Cardiac muscle cell (in vitro differentiated cells and primary cell): ENCODE results near the gene MISP. TPM values are rescaled to one million over a fixed set of nuclear protein-coding genes. Genes with fewer than 3 reads are reported as not detected.

Experiments used
- DNase-seq, 2 donors: peaks; one replicate each; pipeline versions ENCODE4 v3.0.0 to v3.0.0-alpha.2; 2010 to 2017; ENCODE audit warnings: low read depth in 1 of 2, low spot score in 1 of 2
- H3K27ac ChIP-seq: fragments of 200-600 bp; sonication (generic); 2 replicates; pipeline ENCODE4 v1.5.1; 2016
- H3K27me3 ChIP-seq: fragments of 200-600 bp; sonication (generic); 2 replicates; pipeline ENCODE4 v1.6.0; 2016; ENCODE audit warnings: control low read depth
- H3K36me3 ChIP-seq: fragments of 200-600 bp; sonication (generic); 2 replicates; pipeline ENCODE4 v1.5.1; 2016; ENCODE audit warnings: control low read depth
- H3K4me1 ChIP-seq: fragments of 200-600 bp; sonication (generic); 2 replicates; pipeline ENCODE4 v1.8.1; 2017; ENCODE audit warnings: low read depth, mild to moderate bottlenecking, mixed run types
- H3K4me3 ChIP-seq: fragments of 200-600 bp; sonication (generic); 2 replicates; pipeline ENCODE4 v1.5.1; 2016; ENCODE audit warnings: mild to moderate bottlenecking
- H3K9me3 ChIP-seq: fragments of 200-600 bp; sonication (generic); 2 replicates; pipeline ENCODE4 v1.5.1; 2017; ENCODE audit warnings: low read depth, mild to moderate bottlenecking, control low read depth
- CTCF ChIP-seq: IDR thresholded peaks from 2 replicates; pipeline ENCODE4 v1.5.1; 2012; ENCODE audit warnings: low read depth, mild to moderate bottlenecking, low read length
- polyA plus RNA-seq: library from polyadenylated mRNA; unstranded; fragments of >200 nt; fragmentation: Nextera tagmentation; extraction: Ambion mirVana; gene quantifications from 2 replicates; pipeline ENCODE4 v1.2.1, GENCODE V29; 2016
- total RNA-seq: library from RNA; depleted of rRNA; stranded (reverse); fragments of >200 nt; gene quantifications from 2 replicates; pipeline ENCODE4 v1.2.3, GENCODE V29; 2016

Gene MISP
- total and polyA plus RNA-seq, 2 experiments from 2014 or later = 1.2 TPM; not detected in 1

GRCh38 chr19:812747-813218 lies 61.9 kb downstream of the MISP start:
- Histone ChIP-seq H3K4me1 (no peaks in the 10 kb centered on the region), H3K36me3 (peaks cover 50% of the 10 kb centered on the region), H3K27me3 (no peaks in the 10 kb centered on the region), H3K9me3 (no peaks in the 10 kb centered on the region), H3K4me3 (no peak overlapping the region), H3K27ac (no peak overlapping the region)
- DNase-seq = no peak
- no peak for TF ChIP-seq CTCF

GRCh38 chr19:813219-814151 lies 62.6 kb downstream of the MISP start:
- Histone ChIP-seq H3K9me3 (no peaks in the 10 kb centered on the region), H3K27ac (no peak overlapping the region), H3K4me3 (no peak overlapping the region), H3K4me1 (no peaks in the 10 kb centered on the region), H3K27me3 (no peaks in the 10 kb centered on the region), H3K36me3 (peaks cover 46% of the 10 kb centered on the region)
- no peak for TF ChIP-seq CTCF
- no peak for DNase-seq

Other genes starting within 250 kb of the MISP start
- gene TPGS1, start 243.6 kb upstream of the MISP start, total RNA-seq = 67.1 and 71.1 TPM in 2 replicates
- gene TPGS1, start 243.6 kb upstream of the MISP start, polyA plus RNA-seq = 55.8 and 56.2 TPM in 2 replicates
- gene CDC34, start 219.4 kb upstream of the MISP start, total RNA-seq = 205 and 247 TPM in 2 replicates
- gene CDC34, start 219.4 kb upstream of the MISP start, polyA plus RNA-seq = 205 and 207 TPM in 2 replicates
- gene GZMM, start 207.1 kb upstream of the MISP start, total RNA-seq = not detected in 2 replicates
- gene GZMM, start 207.1 kb upstream of the MISP start, polyA plus RNA-seq = 0.39 TPM in 1 of 2 replicates, not detected in the other
- 826 and 1,015 TPM in 2 replicates for gene BSG, start 178.5 kb upstream of the MISP start, total RNA-seq
- gene BSG, start 178.5 kb upstream of the MISP start, polyA plus RNA-seq = 976 and 1,204 TPM in 2 replicates
- gene HCN2, start 161.2 kb upstream of the MISP start, total RNA-seq = 1.0 and 2.3 TPM in 2 replicates
- gene HCN2, start 161.2 kb upstream of the MISP start, polyA plus RNA-seq = 0.34 and 0.46 TPM in 2 replicates
- 82.6 and 121 TPM in 2 replicates for gene POLRMT, start 117.6 kb upstream of the MISP start, total RNA-seq
- gene POLRMT, start 117.6 kb upstream of the MISP start, polyA plus RNA-seq = 103 and 120 TPM in 2 replicates
- gene FGF22, start 111.2 kb upstream of the MISP start, total RNA-seq = not detected in 2 replicates
- 0.92 TPM in 1 of 2 replicates, not detected in the other for gene FGF22, start 111.2 kb upstream of the MISP start, polyA plus RNA-seq
- gene RNF126, start 87.9 kb upstream of the MISP start, total RNA-seq = 76.6 and 78.5 TPM in 2 replicates
- 88.7 and 92.1 TPM in 2 replicates for gene RNF126, start 87.9 kb upstream of the MISP start, polyA plus RNA-seq
- 44.4 and 46.9 TPM in 2 replicates for gene FSTL3, start 74.7 kb upstream of the MISP start, total RNA-seq
- 33.0 and 34.7 TPM in 2 replicates for gene FSTL3, start 74.7 kb upstream of the MISP start, polyA plus RNA-seq
- not detected in 2 replicates for gene PRSS57, start 55.7 kb upstream of the MISP start, total RNA-seq
- 0.22 TPM in 1 of 2 replicates, not detected in the other for gene PRSS57, start 55.7 kb upstream of the MISP start, polyA plus RNA-seq
- gene PALM, start 42.2 kb upstream of the MISP start, total RNA-seq = 63.5 and 105 TPM in 2 replicates
- gene PALM, start 42.2 kb upstream of the MISP start, polyA plus RNA-seq = 23.0 and 33.0 TPM in 2 replicates
- 92.0 and 92.7 TPM in 2 replicates for gene PTBP1, start 46.3 kb downstream of the MISP start, total RNA-seq
- gene PTBP1, start 46.3 kb downstream of the MISP start, polyA plus RNA-seq = 110 and 111 TPM in 2 replicates
- 70.8 and 88.2 TPM in 2 replicates for gene PLPPR3, start 70.8 kb downstream of the MISP start, total RNA-seq
- 65.7 and 92.9 TPM in 2 replicates for gene PLPPR3, start 70.8 kb downstream of the MISP start, polyA plus RNA-seq
- 1.4 and 5.7 TPM in 2 replicates for gene AZU1, start 76.7 kb downstream of the MISP start, total RNA-seq
- 1.5 and 5.6 TPM in 2 replicates for gene AZU1, start 76.7 kb downstream of the MISP start, polyA plus RNA-seq
- 0.60 TPM in 1 of 2 replicates, not detected in the other for gene PRTN3, start 89.9 kb downstream of the MISP start, total RNA-seq
- gene PRTN3, start 89.9 kb downstream of the MISP start, polyA plus RNA-seq = 0.44 and 0.57 TPM in 2 replicates
- not detected in 2 replicates for gene ELANE, start 101.2 kb downstream of the MISP start, total RNA-seq
- gene ELANE, start 101.2 kb downstream of the MISP start, polyA plus RNA-seq = not detected in 2 replicates
- 1.6 and 2.9 TPM in 2 replicates for gene CFD, start 108.6 kb downstream of the MISP start, total RNA-seq
- gene CFD, start 108.6 kb downstream of the MISP start, polyA plus RNA-seq = 3.1 and 6.5 TPM in 2 replicates
- gene MED16, start 142.1 kb downstream of the MISP start, total RNA-seq = 61.9 and 67.2 TPM in 2 replicates
- gene MED16, start 142.1 kb downstream of the MISP start, polyA plus RNA-seq = 104 and 145 TPM in 2 replicates
- not detected in 2 replicates for gene RNU6-9, start 142.4 kb downstream of the MISP start, total RNA-seq
- not detected in 2 replicates for gene RNU6-9, start 142.4 kb downstream of the MISP start, polyA plus RNA-seq
- 60.3 and 66.2 TPM in 2 replicates for gene R3HDM4, start 162.1 kb downstream of the MISP start, total RNA-seq
- 82.1 and 86.7 TPM in 2 replicates for gene R3HDM4, start 162.1 kb downstream of the MISP start, polyA plus RNA-seq
- gene KISS1R, start 166.2 kb downstream of the MISP start, total RNA-seq = 0.46 and 1.2 TPM in 2 replicates
- 1.9 and 3.2 TPM in 2 replicates for gene KISS1R, start 166.2 kb downstream of the MISP start, polyA plus RNA-seq
- 59.7 and 62.3 TPM in 2 replicates for gene ARID3A, start 174.9 kb downstream of the MISP start, total RNA-seq
- 39.1 and 48.7 TPM in 2 replicates for gene ARID3A, start 174.9 kb downstream of the MISP start, polyA plus RNA-seq
- 136 and 143 TPM in 2 replicates for gene WDR18, start 233.2 kb downstream of the MISP start, total RNA-seq
- gene WDR18, start 233.2 kb downstream of the MISP start, polyA plus RNA-seq = 241 and 262 TPM in 2 replicates
- gene GRIN3B, start 249.3 kb downstream of the MISP start, total RNA-seq = 5.4 and 8.5 TPM in 2 replicates
- gene GRIN3B, start 249.3 kb downstream of the MISP start, polyA plus RNA-seq = 3.0 and 4.9 TPM in 2 replicates